MCF 10A (cell line): ENCODE measurements around the gene FRA10AC1. TPM values are rescaled to one million over a fixed set of nuclear protein-coding genes. Genes with fewer than 3 reads are reported as not detected.

Experiments used
- BruUV-seq: library from RNA; stranded (reverse); fragments of 400-500 nt; replicated peaks from 2 replicates; lab custom pipeline; 2021; lab: Mats Ljungman, UMichigan
- CTCF ChIA-PET: fragments of 300-600 bp; sonication (Branson Sonifier 250); formaldehyde crosslinking; extraction: SDS; loops from one replicate; lab custom pipeline; 2021; ENCODE audit warnings: antibody characterized with exemption, inconsistent platforms; lab: Yijun Ruan, JAX
- POLR2A ChIA-PET: fragments of 300-600, 350-650 bp; sonication (Branson Sonifier 250); formaldehyde crosslinking; extraction: SDS; loops from one replicate; lab custom pipeline; 2020; ENCODE audit warnings: antibody characterized with exemption, inconsistent platforms; lab: Yijun Ruan, JAX
- DNase-seq: peaks from one replicate; pipeline ENCODE4 v3.0.0-alpha.2; 2018; ENCODE audit not compliant: unreplicated experiment
- H3K27ac Mint-ChIP-seq: one replicate; pipeline ENCODE4 v1.8.0; 2022; ENCODE audit warnings: mild to moderate bottlenecking, low read depth, mixed read lengths; ENCODE audit not compliant: unreplicated experiment
- H3K27me3 Mint-ChIP-seq: one replicate; pipeline ENCODE4 v1.8.0; 2022; ENCODE audit warnings: mixed read lengths; ENCODE audit not compliant: insufficient read depth, unreplicated experiment
- H3K36me3 Mint-ChIP-seq: one replicate; pipeline ENCODE4 v1.8.0; 2022; ENCODE audit warnings: mild to moderate bottlenecking, moderate library complexity, mixed read lengths; ENCODE audit not compliant: insufficient read depth, unreplicated experiment
- H3K4me1 Mint-ChIP-seq: one replicate; pipeline ENCODE4 v1.8.0; 2022; ENCODE audit warnings: mixed read lengths; ENCODE audit not compliant: insufficient read depth, unreplicated experiment
- H3K4me3 Mint-ChIP-seq: one replicate; pipeline ENCODE4 v1.8.0; 2022; ENCODE audit warnings: mild to moderate bottlenecking, moderate library complexity, mixed read lengths; ENCODE audit not compliant: unreplicated experiment
- H3K9me3 Mint-ChIP-seq: one replicate; pipeline ENCODE4 v1.8.0; 2022; ENCODE audit warnings: mixed read lengths; ENCODE audit not compliant: unreplicated experiment
- CTCF ChIP-seq: fragments of 200-600 bp; IDR thresholded peaks from one replicate; pipeline ENCODE4 v1.8.0; 2022; ENCODE audit warnings: antibody characterized with exemption, mild to moderate bottlenecking; ENCODE audit not compliant: unreplicated experiment
- intact Hi-C: fragments of 100-400 bp; cut with micrococcal nuclease; formaldehyde crosslinking; loops from 2 replicates; pipeline ENCODE4 v1.14.1; 2022
- total RNA-seq: library from RNA; stranded (reverse); gene quantifications from 2 replicates; pipeline ENCODE4 v1.2.3, GENCODE V29; 2022

Gene FRA10AC1
- total RNA-seq, 1 experiment from 2014 or later = 25.1 TPM

DNA sequence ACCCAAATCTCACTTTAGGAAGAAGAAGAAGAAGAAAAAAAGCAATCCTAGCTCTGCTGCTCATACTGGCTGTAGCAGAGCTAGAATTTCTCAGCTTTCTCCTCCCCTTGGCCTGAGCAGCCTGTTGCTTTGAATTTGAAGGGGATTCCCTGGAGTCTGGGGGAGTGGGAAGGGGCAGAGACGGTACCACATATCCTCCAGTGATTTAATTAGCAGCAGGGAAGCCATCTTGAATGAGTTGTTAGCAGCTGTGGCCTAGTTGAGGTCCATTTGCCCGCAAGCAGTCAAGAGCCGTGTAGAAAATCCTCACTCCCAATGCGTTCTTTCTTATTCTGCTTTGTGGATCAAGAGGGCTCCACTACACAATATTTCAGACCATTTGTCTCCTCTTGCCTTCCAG lies 73.5 kb downstream of the FRA10AC1 start:
- ChIA-PET POLR2A (no interaction called here), CTCF (no interaction called here)
- Mint-ChIP-seq H3K27me3 (no peaks in the 10 kb centered on the region), H3K36me3 (no peaks in the 10 kb centered on the region), H3K4me1 (no peaks in the 10 kb centered on the region), H3K9me3 (no peaks in the 10 kb centered on the region), H3K27ac (no peak overlapping the region), H3K4me3 (no peak overlapping the region)
- BruUV-seq = no TSS peak
- intact Hi-C loops = no loop called here
- no peak for TF ChIP-seq CTCF
- no peak for DNase-seq

DNA sequence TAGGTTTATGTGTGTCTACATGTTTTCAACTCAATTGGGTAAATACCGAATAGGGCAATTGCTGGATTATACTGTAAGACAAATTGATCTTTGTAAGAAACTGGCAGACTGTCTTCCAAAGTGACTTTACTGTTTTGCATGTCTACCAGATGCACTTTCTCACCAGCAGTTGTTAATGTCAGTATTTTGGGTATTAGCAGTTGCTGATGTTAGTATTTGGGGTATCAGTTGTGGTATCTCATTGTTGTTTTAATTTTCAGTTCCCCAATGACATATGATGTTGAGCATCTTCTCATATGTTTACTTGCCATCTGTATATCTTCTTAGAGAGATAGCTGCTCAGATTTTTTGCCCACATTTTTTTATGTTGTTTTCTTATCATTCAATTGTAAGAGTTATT lies 79.5 kb downstream of the FRA10AC1 start:
- Mint-ChIP-seq H3K27ac (no peak overlapping the region), H3K4me3 (no peak overlapping the region), H3K27me3 (peaks cover 26% of the 10 kb centered on the region), H3K36me3 (no peaks in the 10 kb centered on the region), H3K9me3 (no peaks in the 10 kb centered on the region), H3K4me1 (no peaks in the 10 kb centered on the region)
- DNase-seq = no peak
- no peak for TF ChIP-seq CTCF
- ChIA-PET CTCF (interaction anchor here (0.7 kb wide), 1 partner anchor 660 kb away, joined by 3 read pairs; no protein-coding TSS in a partner anchor), POLR2A (no interaction called here)
- no TSS peak for BruUV-seq
- intact Hi-C loops = no loop called here

DNA sequence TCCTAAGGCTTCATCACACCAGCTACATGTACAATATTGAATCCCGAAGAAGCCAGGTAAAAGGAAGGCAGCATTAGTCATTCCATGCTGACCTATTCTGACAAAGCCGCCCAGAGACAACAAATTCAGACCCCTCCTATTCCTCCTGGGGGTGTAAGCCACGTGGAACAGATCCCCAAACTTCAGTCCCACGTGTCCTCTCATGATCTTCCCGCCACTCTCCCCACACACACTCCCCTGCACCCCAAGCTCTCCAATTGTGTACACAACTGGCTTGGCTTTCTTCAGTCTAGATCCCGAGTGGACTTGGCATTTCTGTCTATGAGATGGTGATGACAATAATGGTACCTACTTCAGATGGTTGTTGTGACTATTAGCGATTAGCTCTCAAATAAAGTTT lies 81.5 kb downstream of the FRA10AC1 start:
- H3K27ac Mint-ChIP-seq = no peak overlapping the region
- no peaks in the 10 kb centered on the region for H3K9me3 Mint-ChIP-seq
- intact Hi-C loops = no loop called here
- no peaks in the 10 kb centered on the region for H3K4me1 Mint-ChIP-seq
- BruUV-seq = no TSS peak
- no peak for DNase-seq
- H3K4me3 Mint-ChIP-seq = no peak overlapping the region
- no peak for TF ChIP-seq CTCF
- H3K36me3 Mint-ChIP-seq = no peaks in the 10 kb centered on the region
- CTCF ChIA-PET = no interaction called here
- H3K27me3 Mint-ChIP-seq = peaks cover 26% of the 10 kb centered on the region
- POLR2A ChIA-PET = no interaction called here

Other genes with a start within 250 kb of the FRA10AC1 start
- gene MYOF, start 220.3 kb downstream of the FRA10AC1 start, total RNA-seq = 167 and 181 TPM in 2 replicates
- 25.2 and 39.4 TPM in 2 replicates for gene CEP55, start 206.0 kb downstream of the FRA10AC1 start, total RNA-seq
- gene FFAR4, start 135.9 kb downstream of the FRA10AC1 start, total RNA-seq = not detected in 2 replicates
- gene RBP4, start 101.4 kb downstream of the FRA10AC1 start, total RNA-seq = not detected in 2 replicates
- gene PDE6C, start 90.1 kb downstream of the FRA10AC1 start, total RNA-seq = not detected in 2 replicates
- not detected in 2 replicates for gene LGI1, start 55.3 kb upstream of the FRA10AC1 start, total RNA-seq
- gene SLC35G1, start 191.4 kb upstream of the FRA10AC1 start, total RNA-seq = 3.2 and 4.9 TPM in 2 replicates